Heart left ventricle (tissue), 16 donors: Measurements from ENCODE around the gene SPATA7. TPM values are rescaled to one million over a fixed set of nuclear protein-coding genes. Genes with fewer than 3 reads are reported as not detected.
A peak's percentile ranks its signal among the peaks of the same experiment; 100 is the strongest.

Experiments used
- ATAC-seq, 4 donors: fragments of 200-7000 bp; cut with Tn5 transposase; one replicate each; pipeline ENCODE4 v1.9.1; 2020 to 2022; ENCODE audit warnings: moderate library complexity in 4 of 4, mild to moderate bottlenecking in 3 of 4, moderate number of reproducible peaks in 1 of 4
- DNase-seq, 5 donors: peaks; one replicate each; pipeline ENCODE4 v3.0.0-alpha.2; 2020
- H3K27ac ChIP-seq, 12 donors: fragments of 200-600 bp; sonication (generic) in 4 of 12; one replicate each; pipeline versions ENCODE4 v1.5.0 to v1.8.0; 2016 to 2022; ENCODE audit warnings: mild to moderate bottlenecking in 2 of 12
- H3K27me3 ChIP-seq, 9 donors: fragments of 200-600 bp; sonication (generic) in 2 of 9; one replicate each; pipeline versions ENCODE4 v1.5.1 to v1.8.0; 2016 to 2022; ENCODE audit warnings: mild to moderate bottlenecking in 3 of 9
- H3K36me3 ChIP-seq, 9 donors: fragments of 200-600 bp; sonication (generic) in 2 of 9; one replicate each; pipeline versions ENCODE4 v1.5.0 to v1.8.0; 2018 to 2022; ENCODE audit warnings: mild to moderate bottlenecking in 2 of 9
- H3K4me1 ChIP-seq, 12 donors: fragments of 200-600 bp; sonication (generic) in 4 of 12; one replicate each; pipeline versions ENCODE4 v1.5.0 to v1.8.0; 2016 to 2022; ENCODE audit warnings: mild to moderate bottlenecking in 3 of 12
- H3K4me3 ChIP-seq, 12 donors: fragments of 200-600 bp; sonication (generic) in 4 of 12; one replicate each; pipeline versions ENCODE4 v1.5.0 to v1.8.0; 2017 to 2022; ENCODE audit warnings: mild to moderate bottlenecking in 9 of 12, moderate library complexity in 4 of 12
- H3K9me3 ChIP-seq, 12 donors: fragments of 200-600 bp; sonication (generic) in 4 of 12; one replicate each; pipeline versions ENCODE4 v1.5.0 to v1.8.0; 2016 to 2022; ENCODE audit warnings: mild to moderate bottlenecking in 1 of 12
- CTCF ChIP-seq, 12 donors: fragments of 200-600 bp; sonication (generic) in 4 of 12; IDR thresholded peaks; one replicate each; pipeline versions ENCODE4 v1.5.0 to v1.8.0; 2018 to 2022; ENCODE audit warnings: antibody characterized with exemption in 12 of 12, mild to moderate bottlenecking in 5 of 12
- POLR2A ChIP-seq, 2 donors: fragments of 450-650 bp; IDR thresholded peaks; one replicate each; pipeline ENCODE4 v1.6.1; 2017; ENCODE audit warnings: antibody characterized with exemption in 2 of 2, mild to moderate bottlenecking in 2 of 2, moderate library complexity in 2 of 2
- WGBS, 4 donors: extraction: QIAGEN DNeasy Blood & Tissue Kit in 2 of 4; methylation state at CpG; one replicate each; pipeline versions ENCODE4 v1.1.5 to v1.1.7; 2013 to 2018; 5-methylcytosine and 5-hydroxymethylcytosine counted together
- intact Hi-C, 10 donors: fragments of 100-400 bp; cut with DNase I; formaldehyde crosslinking; loops; one replicate each; pipeline versions ENCODE4 v1.11.1 to v1.14.2; 2022
- polyA plus RNA-seq, 2 donors: library from polyadenylated mRNA; stranded (reverse); fragments of 200-250 nt; gene quantifications; one replicate each; pipeline ENCODE4 v1.2.3, GENCODE V29; 2013
- total RNA-seq, 9 donors: library from RNA; depleted of rRNA in 2 of 9; stranded (reverse); fragments of >200 nt in 2 of 9; fragmentation: NEBNext Ultra II Directional in 3 of 9; extraction: Animal tissue kit (Norgen Biotek cat#: 25700) in 3 of 9; gene quantifications; one replicate each; pipeline versions ENCODE4 v1.1.0 to v1.2.4, GENCODE V29; 2016 to 2023
- donor health status: ischemic (EF 13 %, LVEDD 7.1; RV severe dilation, severe dysfunction).
- donor health status: healthy with polysubstance abuse.
- donor health status: DM: no; HTN: yes; CAD: no.
- donor health status: DM: no; HTN: no; CAD: no.
- donor health status: ischemic (EF 25% LVEDD 6.9; RV normal size, moderate dysfunction).
- donor health status: ischemic (EF 25% LVEDD 5.7; RV mildly dilated, moderate dysfunction).
- donor health status: healthy.
- donor health status: DM: yes; HTN: yes; CAD: no.
- donor health status: ischemic (EF 35%, LVEDD 5.7; RV mildly dilated, moderate dysfunction).
- donor health status: nonischemic (EF 11% LVEDD 7.7; RV severe dilation, severe dysfunction).
- donor health status: DM: yes; HTN: yes; CAD: no.
- donor health status: PGD.
- donor health status: ischemic (EF 29% LVEDD 5.4; RV normal size, mild dysfunction).
- donor health status: nonischemic (EF 23%, LVEDD 6.1; RV moderate dilation, normal function).

The SPATA7 gene
- total and polyA plus RNA-seq, 11 donors = 3.1 to 15.1 (median 8.2) TPM

DNA sequence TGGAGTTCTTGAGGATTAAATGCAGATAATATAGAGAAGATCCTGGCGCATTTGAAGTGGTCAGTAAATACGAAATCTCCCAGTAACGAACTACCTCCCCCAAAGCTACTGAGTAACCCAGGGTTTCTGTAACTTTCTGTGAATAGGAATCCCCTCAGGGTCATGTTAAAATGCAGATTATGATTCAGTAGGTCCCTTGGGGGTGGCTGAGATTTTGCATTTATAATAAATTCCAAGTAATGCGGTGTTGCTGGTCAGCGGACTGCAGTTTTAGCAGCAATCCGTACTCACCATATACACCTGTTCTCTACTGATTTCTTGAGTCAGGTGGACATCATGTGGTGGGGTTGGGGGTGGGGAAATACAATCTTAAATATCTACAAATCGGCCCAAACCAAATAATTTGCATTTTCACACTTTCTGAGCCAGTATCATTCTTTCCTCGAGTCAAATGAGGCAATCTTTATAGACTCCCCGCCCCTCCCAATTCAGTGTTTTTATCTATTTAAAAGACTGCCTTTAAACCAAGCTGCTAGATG, 868 bp downstream of the SPATA7 start:
- H3K36me3 ChIP-seq = peaks cover 0 to 1% (median 0%) of the 10 kb centered on the region in 9 donors
- TF ChIP-seq POLR2A (IDR thresholded peaks at IDR 0.05) (no peak), CTCF (IDR thresholded peaks at IDR 0.05) (no peak)
- H3K27ac ChIP-seq = peak overlapping the region in 7 of 12 donors; percentile 75 to 94 (median 84)
- no peaks in the 10 kb centered on the region for H3K27me3 ChIP-seq
- 44 to 51% (median 47%) methylated on average over 9 of the region's 9 CpGs for WGBS, 4 donors
- ATAC-seq = no peak
- intact Hi-C loops = loop anchor here in 9 of 10 donors (5.0 to 10.0 kb wide), 6 partner anchors 168 to 442 kb away; partner anchors contain the start of gene PTPN21 (in 2 of the 9)
- DNase-seq = no peak
- H3K4me1 ChIP-seq = peaks cover 0 to 21% (median 12%) of the 10 kb centered on the region in 12 donors
- H3K4me3 ChIP-seq = peak overlapping the region; percentile 48 to 97 (median 78)
- H3K9me3 ChIP-seq = no peaks in the 10 kb centered on the region

DNA sequence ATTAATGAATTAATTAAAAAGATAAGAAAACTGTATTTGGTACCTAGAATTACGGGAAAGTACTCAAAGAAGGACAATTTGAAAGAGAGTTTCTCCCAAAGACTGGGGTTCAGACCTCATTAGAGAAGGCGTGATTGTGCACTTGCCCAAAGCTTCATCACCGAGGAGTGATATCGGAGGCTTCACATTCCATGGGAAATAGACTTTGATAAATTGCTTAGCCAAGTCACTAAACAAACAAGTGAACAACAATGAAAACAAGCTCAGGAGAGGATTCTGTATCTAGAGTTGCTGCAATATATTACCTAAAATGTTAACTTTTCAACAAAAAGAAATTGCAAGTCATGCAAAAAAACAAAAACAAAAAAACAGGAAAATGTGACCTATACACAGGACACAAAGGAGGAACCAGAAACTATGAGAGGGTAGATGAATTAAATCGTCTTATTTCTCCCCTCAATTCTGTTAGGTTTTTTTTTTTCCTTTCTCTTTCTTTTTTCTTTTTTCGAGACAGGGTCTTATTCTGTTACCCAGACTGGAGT, 3.4 kb downstream of the SPATA7 start:
- Histone ChIP-seq H3K9me3 (no peaks in the 10 kb centered on the region), H3K4me1 (peaks cover 0 to 21% (median 12%) of the 10 kb centered on the region in 12 donors), H3K27me3 (no peaks in the 10 kb centered on the region), H3K27ac (no peak overlapping the region), H3K36me3 (peaks cover 0 to 26% (median 7%) of the 10 kb centered on the region in 9 donors), H3K4me3 (no peak overlapping the region)
- TF ChIP-seq CTCF (IDR thresholded peaks at IDR 0.05) (no peak), POLR2A (IDR thresholded peaks at IDR 0.05) (no peak)
- intact Hi-C loops = loop anchor here in 9 of 10 donors (5.0 to 10.0 kb wide), 6 partner anchors 166 to 444 kb away; partner anchors contain the start of gene PTPN21 (in 2 of the 9)
- ATAC-seq = no peak
- WGBS, 4 donors = 86 to 92% (median 88%) methylated on average over 6 of the region's 6 CpGs
- no peak for DNase-seq

- WGBS, 4 donors = 95 to 98% (median 97%) methylated on average over 2 of the region's 2 CpGs
- no peaks in the 10 kb centered on the region for H3K27me3 ChIP-seq
- H3K4me1 ChIP-seq = no peaks in the 10 kb centered on the region
- no peak for DNase-seq
- no peak overlapping the region for H3K4me3 ChIP-seq
- intact Hi-C loops = no loop called here
- H3K36me3 ChIP-seq = peaks cover 0 to 58% (median 27%) of the 10 kb centered on the region in 9 donors
- H3K27ac ChIP-seq = no peak overlapping the region
- no peak for TF ChIP-seq CTCF (IDR thresholded peaks at IDR 0.05)
- TF ChIP-seq POLR2A (IDR thresholded peaks at IDR 0.05) = no peak
- no peak for ATAC-seq
- no peaks in the 10 kb centered on the region for H3K9me3 ChIP-seq
These were observed 7.2 kb downstream of the SPATA7 start for GRCh38 chr14:88392609-88393008.

- H3K27me3 ChIP-seq = no peaks in the 10 kb centered on the region
- 96 to 100% (median 98%) methylated on average over 2 to 5 of the region's 5 CpGs for WGBS, 4 donors
- ATAC-seq (no peak), DNase-seq (no peak)
- H3K4me3 ChIP-seq = no peak overlapping the region
- H3K9me3 ChIP-seq = peaks cover 0 to 47% (median 17%) of the 10 kb centered on the region in 12 donors
- intact Hi-C loops = no loop called here
- no peak overlapping the region for H3K27ac ChIP-seq
- no peaks in the 10 kb centered on the region for H3K4me1 ChIP-seq
- TF ChIP-seq CTCF (IDR thresholded peaks at IDR 0.05) (no peak), POLR2A (IDR thresholded peaks at IDR 0.05) (no peak)
- H3K36me3 ChIP-seq = peaks cover 0 to 30% (median 4%) of the 10 kb centered on the region in 9 donors
These were observed 25.6 kb downstream of the SPATA7 start for GRCh38 chr14:88411039-88411438.
